Effector memory CD4-positive, alpha-beta T cell (primary cell): Measurements from ENCODE around the gene GRAMD2B.
"Not testable (repeated sequence)": the region's sequence is repeated elsewhere in the genome, so short reads cannot be mapped to it uniquely, and the experiment has no call there.

Experiments used
- DNase-seq, 3 donors: peaks; one replicate each; pipeline ENCODE4 v3.0.0-alpha.2; 2020
- H3K27ac ChIP-seq: 2 replicates; pipeline ENCODE4 v1.7.0; 2013; ENCODE audit warnings: mild to moderate bottlenecking, low read length, moderate library complexity; ENCODE audit not compliant: insufficient read depth, poor library complexity, severe bottlenecking
- H3K27me3 ChIP-seq: replicated peaks from 2 replicates; pipeline ENCODE4 v1.7.0; 2013; ENCODE audit warnings: mild to moderate bottlenecking, low read length; ENCODE audit not compliant: insufficient read depth, control insufficient read depth, poor library complexity, severe bottlenecking
- H3K36me3 ChIP-seq: 2 replicates; pipeline ENCODE4 v1.7.0; 2013; ENCODE audit warnings: mild to moderate bottlenecking, low read length, moderate library complexity; ENCODE audit not compliant: control insufficient read depth, insufficient read depth
- H3K4me1 ChIP-seq: 2 replicates; pipeline ENCODE4 v1.7.0; 2013; ENCODE audit warnings: low read length, mild to moderate bottlenecking; ENCODE audit not compliant: control insufficient read depth, insufficient read depth, poor library complexity, severe bottlenecking
- H3K4me3 ChIP-seq: 2 replicates; pipeline ENCODE4 v1.7.0; 2013; ENCODE audit warnings: low read length, low read depth, mild to moderate bottlenecking; ENCODE audit not compliant: insufficient read depth, poor library complexity, severe bottlenecking
- H3K9me3 ChIP-seq: 2 replicates; pipeline ENCODE4 v1.7.0; 2013; ENCODE audit warnings: mild to moderate bottlenecking, low read length, moderate library complexity; ENCODE audit not compliant: control insufficient read depth

Gene GRAMD2B

GRCh38 chr5:126433701-126434100 is 10.5 kb downstream of the GRAMD2B start:
- Histone ChIP-seq H3K27ac (no peak overlapping the region), H3K9me3 (no peaks in the 10 kb centered on the region), H3K27me3 (no peaks in the 10 kb centered on the region), H3K36me3 (no peaks in the 10 kb centered on the region), H3K4me1 (no peaks in the 10 kb centered on the region), H3K4me3 (no peak overlapping the region)
- DNase-seq, result no peak

GRCh38 chr5:126435261-126435660 is 12.1 kb downstream of the GRAMD2B start:
- Histone ChIP-seq H3K27me3 (no peaks in the 10 kb centered on the region), H3K9me3 (no peaks in the 10 kb centered on the region), H3K36me3 (no peaks in the 10 kb centered on the region), H3K27ac (no peak overlapping the region), H3K4me3 (no peak overlapping the region), H3K4me1 (no peaks in the 10 kb centered on the region)
- DNase-seq, result no peak

- Histone ChIP-seq H3K4me1 (no peaks in the 10 kb centered on the region), H3K27me3 (no peaks in the 10 kb centered on the region), H3K27ac (no peak overlapping the region), H3K9me3 (no peaks in the 10 kb centered on the region), H3K36me3 (no peaks in the 10 kb centered on the region), H3K4me3 (no peak overlapping the region)
- DNase-seq, result no peak
Measured at GRCh38 chr5:126435714-126436113, 12.5 kb downstream of the GRAMD2B start.

- Histone ChIP-seq H3K4me3 (no peak overlapping the region), H3K4me1 (no peaks in the 10 kb centered on the region), H3K9me3 (no peaks in the 10 kb centered on the region), H3K36me3 (no peaks in the 10 kb centered on the region), H3K27me3 (no peaks in the 10 kb centered on the region), H3K27ac (no peak overlapping the region)
- no peak for DNase-seq
Measured at GRCh38 chr5:126437721-126438120, 14.5 kb downstream of the GRAMD2B start.

- Histone ChIP-seq H3K9me3 (no peaks in the 10 kb centered on the region), H3K4me1 (no peaks in the 10 kb centered on the region), H3K27me3 (no peaks in the 10 kb centered on the region), H3K36me3 (no peaks in the 10 kb centered on the region), H3K27ac (no peak overlapping the region), H3K4me3 (no peak overlapping the region)
- no peak for DNase-seq
Measured at GRCh38 chr5:126438267-126438666, 15.1 kb downstream of the GRAMD2B start.

GRCh38 chr5:126438868-126439267 is 15.7 kb downstream of the GRAMD2B start:
- Histone ChIP-seq H3K27me3 (no peaks in the 10 kb centered on the region), H3K27ac (no peak overlapping the region), H3K36me3 (no peaks in the 10 kb centered on the region), H3K9me3 (no peaks in the 10 kb centered on the region), H3K4me1 (no peaks in the 10 kb centered on the region), H3K4me3 (no peak overlapping the region)
- DNase-seq, result no peak

- H3K36me3 ChIP-seq, H3K27ac ChIP-seq, DNase-seq, H3K27me3 ChIP-seq, H3K9me3 ChIP-seq, H3K4me1 ChIP-seq, H3K4me3 ChIP-seq: not testable (repeated sequence)
Measured at GRCh38 chr5:126439724-126440123, 16.5 kb downstream of the GRAMD2B start.

GRCh38 chr5:126441230-126441629 is 18.0 kb downstream of the GRAMD2B start:
- Histone ChIP-seq H3K27ac (no peak overlapping the region), H3K4me1 (no peaks in the 10 kb centered on the region), H3K4me3 (no peak overlapping the region), H3K27me3 (no peaks in the 10 kb centered on the region), H3K36me3 (no peaks in the 10 kb centered on the region), H3K9me3 (no peaks in the 10 kb centered on the region)
- no peak for DNase-seq

GRCh38 chr5:126443374-126443851 is 20.2 kb downstream of the GRAMD2B start:
- no peak for DNase-seq
- no peaks in the 10 kb centered on the region for H3K27me3 ChIP-seq
- no peak overlapping the region for H3K27ac ChIP-seq
- no peaks in the 10 kb centered on the region for H3K36me3 ChIP-seq
- no peak overlapping the region for H3K4me3 ChIP-seq
- no peaks in the 10 kb centered on the region for H3K4me1 ChIP-seq
- H3K9me3 ChIP-seq, result no peaks in the 10 kb centered on the region

- Histone ChIP-seq H3K9me3 (no peaks in the 10 kb centered on the region), H3K4me3 (no peak overlapping the region), H3K36me3 (no peaks in the 10 kb centered on the region), H3K27me3 (no peaks in the 10 kb centered on the region), H3K4me1 (no peaks in the 10 kb centered on the region), H3K27ac (no peak overlapping the region)
- no peak for DNase-seq
Measured at GRCh38 chr5:126444137-126444536, 20.9 kb downstream of the GRAMD2B start.
